GM19455 (cell line): ENCODE data around the gene KDM4C.

Experiments used
- ATAC-seq: cut with Tn5 transposase; IDR thresholded peaks from one replicate; pipeline ENCODE4 v1.9.1; 2021; ENCODE audit not compliant: unreplicated experiment

KDM4C gene

DNA sequence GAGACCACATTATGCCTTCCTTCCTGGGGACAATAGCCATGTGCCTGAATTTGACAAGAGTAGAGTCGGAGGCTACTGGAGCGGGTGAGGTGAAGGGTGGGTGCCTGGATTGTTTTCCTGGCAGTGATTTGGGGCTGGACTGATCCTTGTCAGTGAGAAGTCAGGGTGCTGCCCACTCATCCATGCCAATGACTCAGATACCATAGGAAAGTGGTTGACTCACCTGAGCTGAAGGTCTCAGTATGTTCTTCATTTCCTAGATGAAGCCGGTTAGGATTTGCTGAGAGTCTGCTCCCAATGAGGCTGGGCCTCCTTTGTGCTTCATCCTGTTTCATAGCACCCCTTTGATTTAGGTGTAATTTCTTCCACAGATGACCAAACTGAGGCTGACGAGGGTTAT is 366.0 kb downstream of the KDM4C start:
- ATAC-seq: no peak

DNA sequence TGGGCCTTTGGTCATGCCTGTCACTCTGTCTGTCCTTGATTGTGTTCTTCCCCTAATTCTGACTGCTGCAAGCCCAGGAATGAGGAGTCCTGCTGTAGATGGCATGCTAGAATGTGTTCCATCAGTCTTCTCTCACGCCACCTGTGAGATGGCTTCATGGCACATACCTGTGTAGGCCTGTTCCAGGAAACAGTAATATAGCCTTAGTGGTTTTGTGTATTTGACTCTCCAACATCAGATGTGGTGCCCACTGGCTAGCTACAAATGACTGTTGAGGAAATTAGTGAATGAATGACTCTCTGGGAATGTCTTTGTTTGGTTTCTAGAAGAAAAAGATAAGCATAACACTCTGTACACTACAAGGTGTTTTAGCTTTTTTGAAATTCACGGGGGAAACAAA is 367.5 kb downstream of the KDM4C start:
- no peak for ATAC-seq

DNA sequence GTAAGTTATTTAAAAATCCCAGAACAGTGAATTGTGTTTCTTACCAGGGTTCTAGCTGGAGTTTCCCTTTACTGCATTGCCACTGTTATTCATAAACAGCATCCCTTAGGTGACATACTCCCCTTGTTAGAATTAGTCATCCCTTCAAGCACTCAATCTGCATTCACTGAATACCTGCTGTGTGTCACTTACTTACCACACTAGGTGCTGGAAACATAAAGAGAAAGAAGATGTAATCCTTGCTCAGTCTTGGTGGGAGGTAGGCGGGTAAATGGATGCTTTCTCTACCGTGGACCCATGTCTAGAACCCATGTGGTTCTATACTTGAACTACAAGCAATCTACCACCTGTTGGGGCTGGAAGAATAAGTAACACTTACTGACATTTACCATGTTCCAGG is 371.6 kb downstream of the KDM4C start:
- ATAC-seq: no peak

DNA sequence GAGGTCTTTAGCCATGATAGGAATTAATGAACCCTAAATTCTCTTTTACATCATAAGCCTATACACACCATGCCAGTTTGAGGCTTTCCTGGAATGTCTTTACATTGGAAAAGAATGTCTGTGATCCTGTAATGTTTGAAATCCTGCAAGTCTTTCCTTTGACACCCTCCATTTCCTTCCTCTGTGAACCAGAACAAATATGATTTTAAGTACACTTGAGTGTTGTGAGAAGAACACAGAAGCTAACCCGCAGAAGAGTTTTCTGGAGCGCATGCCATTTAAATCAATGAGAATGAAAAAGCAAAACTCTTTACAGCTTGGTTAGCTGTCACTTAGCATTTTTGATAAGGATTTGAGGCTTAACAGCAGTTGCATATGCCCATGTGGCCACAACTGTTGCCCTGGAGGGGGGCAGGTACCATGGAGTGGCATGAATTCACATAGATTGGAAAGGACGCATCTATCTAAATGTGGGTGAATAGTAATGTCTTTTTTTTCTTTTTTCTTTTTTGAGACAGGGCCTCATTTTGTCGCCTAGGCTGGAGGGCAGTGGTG is 372.6 kb downstream of the KDM4C start:
- ATAC-seq: no peak

DNA sequence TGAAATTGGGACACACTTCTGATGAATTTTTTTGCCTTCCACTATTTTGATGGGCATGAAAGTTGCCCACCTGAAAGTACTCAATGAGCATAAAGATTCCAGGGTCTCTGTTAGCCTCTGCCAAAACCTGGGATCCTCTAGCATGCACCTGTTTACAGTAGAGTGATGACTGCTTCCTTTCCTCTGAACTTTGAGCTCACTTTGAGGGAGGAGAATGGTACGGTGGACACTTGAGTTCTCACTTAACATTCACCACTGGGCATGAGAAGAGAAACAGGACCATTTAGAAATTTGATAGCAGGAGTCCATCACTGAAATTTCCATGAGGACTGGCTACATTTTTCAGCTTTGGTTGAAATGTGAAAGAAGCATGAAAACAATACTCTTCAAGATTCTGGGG is 374.8 kb downstream of the KDM4C start:
- no peak for ATAC-seq

DNA sequence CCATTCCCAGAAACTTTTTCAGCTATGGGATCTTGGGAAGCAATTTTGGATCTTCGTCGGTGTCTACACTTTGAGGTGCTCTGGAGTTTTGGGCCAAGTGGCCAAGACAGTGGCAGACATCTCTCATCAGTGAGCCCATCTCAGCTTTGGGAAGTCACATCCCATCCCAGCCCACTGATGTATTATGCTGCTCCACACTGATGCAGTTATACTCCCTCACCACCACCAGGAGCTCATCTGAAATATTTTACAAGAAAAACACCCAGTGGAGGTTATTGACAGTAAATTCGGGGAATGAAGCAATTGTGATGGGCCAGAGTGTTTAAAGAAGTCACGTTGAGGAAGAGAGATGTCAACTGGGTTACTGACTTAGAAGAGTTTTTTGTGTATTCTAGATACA is 378.0 kb downstream of the KDM4C start:
- no peak for ATAC-seq

DNA sequence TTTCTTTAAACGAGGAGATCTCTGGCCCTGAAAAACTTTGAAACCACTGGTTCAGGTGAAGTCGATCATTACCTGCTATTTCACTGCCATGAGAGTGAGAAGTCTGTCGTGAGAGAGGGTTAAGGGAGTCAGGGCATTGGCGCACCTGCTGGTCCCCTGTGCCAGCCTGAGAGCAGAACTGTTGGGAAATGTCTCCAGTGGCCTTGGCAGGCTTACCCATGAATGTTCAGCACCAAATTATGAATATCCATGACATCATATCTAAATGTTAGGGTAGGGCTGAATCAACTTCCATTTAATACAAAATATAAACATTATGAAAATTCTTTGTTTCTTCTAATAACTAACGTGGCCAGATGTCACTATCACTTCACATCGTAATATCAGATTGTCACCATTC is 379.3 kb downstream of the KDM4C start:
- no peak for ATAC-seq

DNA sequence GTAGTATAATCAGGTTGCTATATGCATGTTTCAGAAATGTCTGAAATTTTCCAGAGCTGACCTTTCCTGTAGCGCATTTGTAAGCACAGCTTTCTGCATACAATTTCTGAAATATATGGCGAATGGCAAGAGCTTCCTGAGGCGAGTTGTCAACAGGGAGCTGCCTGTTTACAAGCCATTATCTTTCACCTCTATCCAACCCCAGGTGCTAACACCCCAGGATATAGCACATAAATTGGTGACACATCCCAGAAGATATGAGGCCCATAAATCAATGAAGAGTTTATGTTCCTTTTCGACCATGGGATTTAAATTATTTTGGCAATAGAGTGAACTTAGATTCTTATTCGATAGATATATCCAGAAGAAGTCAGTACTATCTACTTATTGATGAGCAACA is 379.8 kb downstream of the KDM4C start:
- no peak for ATAC-seq

DNA sequence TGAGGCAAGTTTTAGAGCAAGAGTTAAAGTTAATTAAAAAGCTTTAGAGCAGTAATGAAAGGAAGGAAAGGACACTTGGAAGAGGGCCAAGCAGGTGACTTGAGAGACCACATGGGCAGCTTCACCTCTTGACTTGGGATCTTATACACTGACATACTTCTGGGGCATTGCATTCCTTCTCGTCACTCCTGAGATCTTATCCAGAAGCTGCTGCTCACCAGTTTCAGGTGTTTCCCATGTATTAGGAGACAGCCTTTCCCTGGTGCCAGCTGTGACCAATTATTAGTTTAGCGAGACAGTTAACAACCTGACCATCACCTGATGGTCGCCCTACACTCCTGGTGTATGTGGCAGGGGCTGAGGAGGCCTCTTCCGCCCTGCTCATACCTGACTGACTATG is 382.1 kb downstream of the KDM4C start:
- ATAC-seq: no peak

DNA sequence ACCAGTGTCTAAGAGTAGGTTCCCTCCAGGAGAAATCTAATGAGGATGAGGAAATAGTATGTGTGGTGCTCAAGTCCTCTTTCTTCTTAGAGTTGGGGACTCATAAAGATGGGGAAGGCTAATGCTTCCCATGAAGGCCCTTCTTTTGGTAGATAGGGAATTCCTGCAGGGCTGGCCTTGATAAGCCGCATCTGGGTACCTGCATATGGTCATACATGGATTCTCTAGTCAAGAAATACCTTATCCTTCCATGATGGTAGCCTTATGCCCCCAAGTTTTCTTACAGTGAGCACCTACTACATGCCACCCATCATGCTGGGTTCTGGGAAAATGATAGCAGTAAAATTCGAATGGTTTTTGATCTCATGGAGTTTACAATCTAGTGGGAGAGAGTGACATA is 382.6 kb downstream of the KDM4C start:
- no peak for ATAC-seq

DNA sequence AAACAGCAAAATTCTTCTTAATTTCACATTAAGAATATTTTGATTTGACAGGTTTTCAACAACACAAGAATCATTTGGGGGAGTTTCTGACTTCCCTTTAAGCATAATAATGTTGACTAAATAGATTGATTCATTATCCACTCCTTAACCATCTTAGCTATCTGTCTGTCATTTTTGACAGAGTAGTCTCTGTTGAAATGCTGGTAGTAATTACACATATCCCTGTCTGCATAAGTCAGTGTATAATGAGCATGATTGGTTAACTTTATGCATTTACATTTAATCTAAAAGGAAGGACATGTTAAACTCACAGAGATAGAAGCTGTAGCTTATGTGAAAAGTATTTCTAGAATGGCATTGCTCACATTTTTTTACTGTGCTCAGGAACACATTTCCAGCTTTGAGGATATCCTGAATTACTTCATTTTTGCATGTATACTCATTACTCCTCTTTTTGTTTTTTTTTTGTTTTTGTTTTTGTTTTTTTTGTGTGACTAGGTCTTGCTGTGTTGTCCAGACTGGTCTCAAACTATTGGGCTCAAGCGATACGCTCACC is 385.9 kb downstream of the KDM4C start:
- no peak for ATAC-seq

DNA sequence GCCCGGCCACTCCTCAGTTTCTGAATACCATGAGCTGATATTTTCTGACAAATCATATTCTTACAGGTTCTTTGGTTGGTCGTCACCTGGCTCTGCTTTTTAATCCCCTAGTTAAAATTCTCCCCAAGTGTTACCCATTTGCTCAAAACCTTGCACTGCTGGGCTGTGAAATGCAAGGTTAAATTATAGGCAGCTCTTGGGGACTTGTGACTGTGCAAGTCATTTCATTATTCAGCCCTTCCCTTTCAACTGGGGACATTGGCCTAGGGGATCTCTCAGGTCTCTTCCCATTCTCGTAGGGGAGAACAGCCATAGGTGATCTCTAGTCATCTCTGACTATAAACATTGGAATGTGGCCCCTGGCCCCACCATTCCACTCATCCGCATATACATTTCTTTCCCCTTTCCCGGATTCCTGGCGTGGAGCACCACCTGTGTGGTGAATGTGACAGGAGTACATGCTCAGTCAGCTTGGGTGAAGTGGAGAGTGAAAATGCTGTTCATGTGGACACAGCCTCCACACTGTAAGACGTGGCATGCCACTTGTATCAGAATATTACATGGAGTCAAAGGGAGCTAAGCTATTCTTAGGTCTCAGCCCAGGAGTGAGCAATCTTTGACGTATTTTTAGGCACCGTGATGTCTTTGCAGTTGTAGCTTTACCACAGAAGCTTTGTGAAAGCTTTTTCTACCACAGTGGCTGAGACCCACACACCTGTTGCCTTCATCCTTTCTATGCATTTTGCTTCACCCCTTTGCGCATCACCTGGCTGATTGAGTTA is 386.7 kb downstream of the KDM4C start:
- ATAC-seq: no peak

DNA sequence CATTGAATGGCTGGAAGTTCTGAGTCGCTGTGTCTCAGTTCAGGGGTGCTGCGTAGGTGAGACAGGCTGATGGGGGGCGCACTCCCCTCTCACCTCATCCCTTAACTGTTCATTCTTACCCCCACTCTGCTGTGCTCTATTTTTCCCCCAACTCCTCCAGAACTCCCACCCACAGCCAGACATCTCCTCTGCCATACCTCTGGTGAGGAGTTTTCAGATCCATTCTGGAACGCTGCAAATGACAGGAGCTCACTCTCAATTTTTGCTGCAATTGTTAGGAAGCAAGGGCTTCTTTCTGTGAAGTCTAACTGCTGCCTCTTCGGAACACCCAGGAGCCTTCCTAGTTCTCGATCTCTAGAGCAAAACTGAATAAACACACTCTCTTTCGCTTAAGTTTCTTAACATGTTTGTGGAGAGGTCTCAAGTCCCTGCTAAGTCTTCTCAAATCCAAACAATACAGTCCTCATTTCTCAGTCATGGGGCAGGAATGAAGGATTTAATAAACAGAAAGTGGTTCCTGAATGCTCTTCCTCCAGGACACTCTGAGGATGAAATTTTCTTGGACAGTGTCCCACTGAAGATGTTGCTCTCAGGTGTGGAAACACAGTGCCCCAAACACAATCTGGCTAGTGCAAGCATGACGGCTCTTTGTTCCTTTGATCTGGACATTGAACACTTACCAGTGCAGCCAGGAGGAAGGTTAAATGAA is 387.7 kb downstream of the KDM4C start:
- no peak for ATAC-seq

DNA sequence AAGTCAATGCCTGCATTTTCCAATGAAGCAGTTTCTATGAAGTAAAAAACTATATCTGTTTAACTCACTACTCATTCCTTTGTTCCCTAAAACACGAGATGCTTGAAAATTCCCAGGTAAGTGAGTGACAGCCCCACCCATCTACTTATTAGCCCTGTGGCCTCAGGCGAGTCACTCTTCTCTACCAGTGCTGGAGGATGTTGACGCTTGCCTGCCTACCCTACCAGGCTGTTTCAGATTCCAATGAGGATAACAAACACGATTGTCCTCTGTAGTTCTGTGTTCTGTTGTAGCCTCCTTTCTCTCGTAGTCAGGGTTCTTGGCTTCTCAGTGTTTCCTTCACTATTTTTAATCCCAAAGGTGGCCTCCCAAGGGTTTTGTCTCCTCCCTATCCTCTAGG is 388.8 kb downstream of the KDM4C start:
- no peak for ATAC-seq

DNA sequence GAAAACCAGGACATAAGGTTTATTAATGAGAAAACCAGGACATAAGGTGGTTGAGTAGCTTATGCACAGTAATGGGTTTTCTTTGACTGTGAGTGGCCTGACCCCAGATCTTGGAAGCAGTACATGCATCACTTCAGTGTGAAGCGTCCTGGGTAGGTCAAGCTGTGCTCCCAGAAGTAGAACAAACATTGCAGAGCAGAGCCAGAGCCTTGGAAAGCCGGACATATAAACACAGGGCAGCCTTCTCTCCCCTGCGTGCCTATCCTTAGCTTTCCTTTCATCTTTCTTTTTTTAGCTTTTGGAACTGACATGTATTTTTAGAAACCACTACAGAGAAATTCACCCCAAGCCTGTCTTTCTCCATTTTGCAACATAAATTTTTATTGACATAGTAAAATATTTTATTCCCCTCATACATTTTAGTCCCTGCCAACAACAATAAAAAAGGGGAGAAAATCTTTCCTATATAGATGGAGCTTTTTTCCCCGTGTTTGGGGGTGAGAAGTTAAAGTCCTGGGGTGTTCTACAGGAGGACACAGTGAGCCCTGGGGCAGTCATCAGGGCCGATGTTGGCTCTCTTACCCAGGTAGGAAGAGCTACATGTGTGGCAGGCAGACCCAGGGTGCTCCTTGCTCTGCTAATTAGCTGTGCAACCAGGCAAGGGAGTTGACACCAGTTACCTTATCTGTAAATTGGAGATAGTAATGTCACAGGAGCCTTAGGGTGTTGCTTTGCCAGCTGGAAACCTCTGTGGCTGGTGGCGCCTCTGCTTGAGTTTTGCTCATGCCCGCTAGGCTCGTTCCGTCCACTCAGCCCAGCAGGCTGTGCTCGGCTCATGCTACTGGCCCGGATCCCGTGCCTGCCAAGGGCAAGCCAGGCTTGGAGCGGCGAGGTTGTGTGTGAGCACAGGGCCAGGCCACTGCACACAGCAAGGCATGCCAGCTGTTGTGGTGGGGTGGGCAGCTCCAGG is 389.6 kb downstream of the KDM4C start:
- ATAC-seq: no peak

DNA sequence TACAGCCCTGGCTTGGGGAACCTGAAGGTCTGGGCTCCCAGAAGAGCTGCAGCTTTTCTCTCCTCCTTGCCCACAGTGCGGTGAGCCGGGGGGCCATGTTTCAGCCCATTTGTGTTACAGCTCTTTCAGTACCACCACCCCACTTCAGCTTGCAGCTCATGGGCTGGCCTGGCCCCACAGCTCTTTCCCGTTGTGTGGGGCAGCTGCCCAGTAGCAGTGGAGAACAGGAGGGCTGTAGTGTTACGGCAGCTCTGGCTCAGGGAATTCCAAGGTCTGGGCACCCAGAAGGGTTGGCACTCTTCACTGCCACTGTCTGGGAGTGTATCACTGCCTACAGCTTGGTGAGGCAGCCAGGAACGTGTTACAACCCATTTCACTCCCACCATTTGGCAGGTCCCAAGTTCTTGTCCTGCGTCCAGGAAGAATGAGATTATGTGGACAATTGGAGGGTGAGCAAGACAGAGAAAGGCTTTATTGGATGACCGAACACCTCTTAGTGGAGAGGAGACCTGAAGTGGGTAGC is 390.5 kb downstream of the KDM4C start:
- ATAC-seq: no peak

DNA sequence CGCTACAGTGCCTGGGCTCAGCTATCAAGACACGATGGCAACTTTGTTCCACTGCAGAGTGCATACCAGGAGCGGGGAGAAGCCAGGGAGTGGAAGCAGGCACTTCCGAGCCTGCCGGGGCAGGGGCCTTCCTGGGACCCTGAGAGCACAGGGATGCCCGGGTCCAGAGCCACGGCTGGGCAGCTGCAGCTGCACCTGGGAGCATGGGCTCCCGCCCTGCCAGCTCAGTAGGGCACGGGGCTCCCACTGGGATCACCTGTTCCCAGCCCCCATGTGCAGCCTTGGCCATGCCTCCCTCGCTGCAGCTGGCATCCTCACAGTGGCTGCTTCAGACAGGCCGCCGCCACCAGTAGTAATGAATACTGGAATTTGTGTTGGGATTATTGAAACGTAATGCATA is 391.5 kb downstream of the KDM4C start:
- no peak for ATAC-seq

DNA sequence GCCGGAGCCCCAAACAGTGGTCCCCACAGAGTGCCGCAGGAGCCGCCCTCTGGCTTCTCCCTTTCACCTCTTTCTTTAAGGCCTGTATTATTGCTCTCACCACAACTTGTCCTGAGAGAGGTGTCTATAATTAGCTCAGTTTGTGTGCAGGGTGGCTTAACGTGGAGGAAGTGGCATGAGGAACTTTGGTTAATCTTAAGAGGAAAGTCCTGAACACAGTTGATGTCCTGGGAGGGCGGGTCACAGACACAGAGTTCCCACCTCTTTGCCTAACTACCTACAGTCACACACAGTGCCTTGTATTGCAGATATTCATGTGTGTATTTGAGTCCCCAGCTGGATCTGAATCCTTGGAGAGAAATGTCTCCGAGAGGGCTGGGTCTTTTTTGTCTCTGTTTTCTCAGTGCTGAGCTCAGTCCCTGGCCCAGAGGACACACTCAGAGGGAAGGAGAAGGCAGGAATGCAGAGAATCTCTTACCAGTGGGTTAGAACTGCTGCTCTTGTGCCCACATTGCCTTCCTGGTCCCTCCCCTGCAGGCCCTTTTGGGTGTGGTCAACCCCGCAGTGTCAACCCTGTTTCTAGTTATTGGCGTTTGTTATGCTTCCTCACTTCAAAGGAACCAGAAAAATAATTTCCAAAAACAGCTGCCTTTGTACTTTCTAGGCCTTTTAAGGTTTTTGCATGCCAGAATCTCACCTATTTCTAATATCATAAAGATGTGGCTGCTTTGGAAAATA is 392.5 kb downstream of the KDM4C start:
- ATAC-seq: no peak

DNA sequence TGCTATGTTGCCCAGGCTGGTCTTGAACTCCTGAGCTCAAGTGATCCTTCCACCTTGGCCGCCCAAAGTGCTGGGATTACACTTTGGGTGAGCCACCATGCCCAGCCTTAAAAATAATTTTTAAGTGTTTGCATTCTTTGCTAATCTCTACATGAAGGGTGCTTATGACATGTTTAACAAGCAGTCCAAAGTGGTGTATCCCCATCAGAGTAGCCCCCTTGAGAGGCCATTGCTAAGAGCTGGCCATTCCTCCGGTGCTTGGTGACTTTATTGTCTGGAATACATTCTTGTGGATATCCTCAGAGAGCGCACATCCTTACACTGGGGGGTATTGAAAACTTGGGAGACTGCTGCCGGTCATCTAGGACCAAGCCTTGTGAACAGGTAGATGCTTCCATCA is 395.4 kb downstream of the KDM4C start:
- ATAC-seq: no peak

DNA sequence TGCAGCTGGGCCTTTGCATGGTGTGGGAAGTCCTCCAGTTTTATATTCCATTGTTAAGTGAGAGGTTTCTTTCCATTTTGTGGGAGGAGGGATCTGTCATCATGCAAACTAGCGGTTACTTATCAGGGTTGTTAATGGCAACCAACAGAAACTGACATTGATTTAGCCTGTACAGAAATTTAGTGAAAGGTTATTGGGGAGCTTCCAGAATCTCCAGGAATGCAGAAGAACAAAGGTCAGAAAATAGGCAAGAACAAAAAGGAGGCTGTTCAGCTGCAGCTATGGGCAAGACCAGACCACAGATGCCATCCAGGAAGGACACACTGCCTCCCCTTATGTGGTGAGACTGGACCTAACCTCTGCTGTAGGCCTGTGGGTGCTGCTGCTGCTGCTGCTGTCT is 395.8 kb downstream of the KDM4C start:
- ATAC-seq: no peak
